Activated naive CD4-positive, alpha-beta T cell (primary cell): ENCODE results near the gene MPP3.

Experiments used
- DNase-seq, 4 experiments: peaks; one replicate each; lab custom pipeline; 2025; lab: John Stamatoyannopoulos, UW

MPP3 gene

GRCh38 chr17:43832168-43832975 is 574 bp downstream of the MPP3 start:
- no peak for DNase-seq

DNA sequence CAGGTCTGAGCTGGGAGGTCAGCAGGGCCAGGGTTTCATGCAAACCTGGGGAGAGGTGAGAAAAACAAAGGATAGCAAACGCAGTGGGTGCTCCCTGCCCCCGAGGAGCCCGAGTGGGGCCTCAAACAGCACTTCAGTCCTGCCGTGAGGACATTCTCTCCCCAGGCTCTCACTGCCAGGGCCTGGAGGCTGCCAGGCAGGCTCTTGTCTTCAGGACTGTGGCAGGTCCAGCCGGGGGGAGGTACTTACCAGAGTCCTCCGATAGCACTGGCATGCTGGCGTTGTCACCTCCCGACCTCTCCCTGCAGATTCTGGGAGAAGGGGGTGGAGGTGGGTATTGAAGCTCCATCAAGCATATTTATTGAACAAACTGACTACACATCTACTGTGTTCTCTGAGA is 1.3 kb downstream of the MPP3 start:
- no peak for DNase-seq

GRCh38 chr17:43830510-43831140 is 2.3 kb downstream of the MPP3 start:
- no peak for DNase-seq

DNA sequence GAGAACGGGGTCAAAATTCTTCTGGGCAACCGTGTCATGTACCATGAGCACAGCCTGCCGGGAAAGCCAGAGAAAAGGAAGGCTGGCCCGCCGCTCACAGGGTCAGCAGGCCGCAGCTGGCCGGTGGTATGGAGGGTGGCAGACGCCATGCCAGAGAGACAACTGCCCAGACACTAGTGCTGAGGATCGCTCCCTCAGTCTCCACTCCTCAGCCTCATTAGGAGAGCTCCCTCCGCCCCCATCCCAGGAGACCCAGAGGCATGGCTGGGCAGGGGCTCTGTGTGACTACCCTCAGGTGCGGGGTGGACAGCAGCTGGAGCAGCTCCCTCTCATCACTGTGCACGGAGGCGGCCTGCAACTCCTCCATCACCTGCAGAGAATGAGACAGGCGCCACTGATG is 3.2 kb downstream of the MPP3 start:
- DNase-seq: no peak

DNA sequence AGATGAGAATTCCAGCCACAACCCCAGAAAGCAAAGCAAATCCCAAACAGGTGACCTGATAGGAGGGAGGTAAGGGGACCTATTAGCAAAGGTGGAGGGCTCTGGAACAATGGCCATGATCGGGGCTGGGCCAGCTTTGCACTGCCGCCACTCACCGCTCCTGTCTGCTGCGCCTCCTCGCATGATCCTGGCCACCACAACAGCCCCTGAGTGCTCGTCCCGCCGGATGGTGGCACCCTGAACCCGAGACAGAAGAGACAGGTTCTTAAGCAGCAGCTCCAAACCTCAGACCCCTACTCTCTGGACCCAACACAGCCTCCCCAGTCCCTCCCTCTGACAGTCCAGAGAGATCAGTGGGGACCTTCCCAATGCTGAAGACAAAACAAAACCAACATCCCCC is 5.3 kb downstream of the MPP3 start:
- DNase-seq: no peak

GRCh38 chr17:43826206-43826605 is 6.7 kb downstream of the MPP3 start:
- no peak for DNase-seq

DNA sequence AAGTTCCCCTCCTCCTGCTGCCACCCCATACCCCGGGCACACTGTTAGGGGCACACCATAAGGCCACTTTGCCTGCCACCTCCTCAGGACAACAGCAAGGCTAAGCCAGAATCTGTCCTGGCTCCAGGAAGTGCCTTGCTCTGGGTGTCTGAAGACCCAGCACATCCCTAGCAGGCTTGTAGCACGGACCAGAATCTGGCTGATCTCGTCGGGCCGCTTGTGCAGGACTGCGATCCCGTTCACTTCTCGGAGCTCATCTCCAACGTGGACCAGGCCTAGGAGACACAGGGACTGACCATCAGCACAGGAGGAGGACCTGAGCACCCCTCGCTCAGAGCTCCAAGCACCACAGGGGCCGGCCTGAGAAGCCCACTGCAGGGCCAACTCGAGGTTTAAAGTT is 7.4 kb downstream of the MPP3 start:
- no peak for DNase-seq

DNA sequence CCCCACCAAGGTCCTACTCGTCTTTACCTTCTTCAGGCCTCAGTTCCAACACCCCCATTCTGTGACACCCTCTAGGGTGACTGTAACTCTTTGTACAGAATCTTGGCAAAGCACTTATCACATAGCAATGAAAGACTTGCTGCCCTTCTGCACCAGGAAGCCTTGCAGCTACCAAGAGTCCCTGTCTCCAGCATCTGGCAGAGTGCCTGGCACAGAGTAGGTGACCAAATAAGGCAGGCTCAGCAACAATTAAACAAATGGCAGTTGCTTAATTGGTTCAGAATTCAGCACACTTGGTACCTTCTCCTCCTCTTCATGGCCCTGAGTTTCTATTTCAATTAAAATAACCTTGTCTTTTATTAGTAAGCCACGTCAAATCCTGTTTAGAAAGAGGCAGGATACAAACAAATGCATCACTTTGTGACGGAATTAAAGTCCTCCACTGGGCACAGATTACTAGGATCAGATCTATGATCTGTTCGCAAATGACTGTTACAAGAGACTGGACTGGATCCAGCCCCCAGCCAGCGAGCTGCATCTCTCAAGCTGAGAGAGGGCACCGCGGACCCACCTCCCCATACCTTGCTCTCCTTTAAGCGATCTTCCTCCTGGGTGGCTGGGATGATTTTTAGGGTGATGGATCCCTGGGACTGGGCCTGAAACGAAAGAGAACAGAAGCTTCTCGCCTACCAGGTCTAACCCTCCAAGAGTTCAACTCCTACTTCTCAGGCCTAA is 9.4 kb downstream of the MPP3 start:
- DNase-seq: no peak

GRCh38 chr17:43822570-43823190 is 10.3 kb downstream of the MPP3 start:
- no peak for DNase-seq

DNA sequence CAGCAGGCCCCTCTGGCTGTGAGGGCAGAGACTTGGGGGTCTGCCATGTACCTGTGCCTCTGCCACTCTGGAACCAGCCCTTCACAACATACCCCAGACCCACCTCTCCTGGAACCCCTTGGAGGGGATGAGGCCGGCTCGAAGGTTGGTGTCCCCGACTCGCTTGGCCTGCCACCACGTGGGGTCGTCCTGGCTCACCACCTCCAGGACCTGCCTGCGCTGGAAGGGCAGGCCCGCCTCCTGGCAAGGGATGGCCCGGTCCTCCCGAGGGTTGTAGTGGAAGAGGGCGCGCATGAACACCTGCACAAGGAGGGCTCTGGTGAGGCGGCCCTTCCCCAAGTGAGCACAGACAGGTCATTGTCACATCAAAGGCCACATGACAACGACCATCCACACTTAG is 12.2 kb downstream of the MPP3 start:
- DNase-seq: no peak

- DNase-seq: no peak
These were observed 14.0 kb downstream of the MPP3 start for GRCh38 chr17:43818966-43819365.

DNA sequence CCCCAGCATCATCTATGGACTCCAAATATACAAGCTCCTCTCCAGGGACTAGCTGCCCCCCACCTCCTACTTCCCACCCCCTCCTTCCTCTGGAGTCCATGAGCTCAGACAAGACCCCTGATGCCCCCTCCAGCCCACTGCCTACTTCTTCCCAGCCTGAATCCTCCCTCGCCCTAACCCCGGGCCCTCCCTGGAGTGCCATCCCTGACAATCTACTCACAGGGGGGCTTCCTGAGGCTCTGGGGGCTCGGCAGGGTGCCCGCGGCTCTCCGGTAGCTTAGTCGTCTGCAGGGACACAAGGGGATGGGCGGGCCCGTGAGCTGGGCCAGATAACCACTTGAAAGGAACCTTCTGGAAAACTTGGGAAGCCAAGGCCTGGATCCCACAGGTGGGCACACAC is 15.1 kb downstream of the MPP3 start:
- no peak for DNase-seq

- no peak for DNase-seq
These were observed 16.3 kb downstream of the MPP3 start for GRCh38 chr17:43816336-43817320.

DNA sequence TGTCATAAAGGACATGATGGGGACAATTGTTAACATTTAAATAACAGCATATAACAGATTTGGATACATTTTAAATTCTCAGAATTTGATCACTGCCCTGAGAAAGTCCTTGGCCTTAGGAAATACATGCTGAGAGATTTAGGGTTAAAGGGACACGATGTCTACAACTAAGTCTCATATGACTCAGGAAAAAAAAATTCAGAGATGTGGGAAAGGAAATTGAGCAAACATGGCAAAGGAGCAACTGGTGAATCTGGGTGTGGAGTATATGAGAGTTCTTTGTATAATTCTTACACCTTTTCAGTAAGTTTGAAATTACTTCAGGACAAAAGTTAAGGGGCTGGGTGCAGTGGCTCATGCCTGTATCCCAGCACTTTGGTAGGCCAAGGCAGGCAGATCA is 18.2 kb downstream of the MPP3 start:
- no peak for DNase-seq

DNA sequence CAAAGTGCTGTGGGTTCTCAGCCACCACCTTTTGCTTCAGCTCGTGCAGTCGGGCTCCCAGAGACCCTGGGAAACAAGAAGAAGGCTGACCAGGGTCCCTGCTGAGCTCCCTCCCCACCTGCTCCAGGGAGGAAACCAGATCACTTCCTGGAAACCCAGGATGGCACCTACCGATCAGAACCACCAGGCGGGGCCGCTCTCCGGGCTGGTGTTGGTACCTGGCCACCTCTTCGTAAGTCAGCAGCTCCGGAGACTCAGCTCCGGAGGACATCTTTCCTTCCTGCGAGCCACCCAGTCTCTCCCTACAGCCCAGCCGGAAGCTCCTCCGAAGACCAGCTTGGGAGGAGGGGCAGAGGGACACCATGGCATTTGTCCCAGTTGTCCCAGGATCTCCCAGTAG is 18.9 kb downstream of the MPP3 start:
- no peak for DNase-seq

GRCh38 chr17:43813386-43813785 is 19.6 kb downstream of the MPP3 start:
- DNase-seq: no peak

DNA sequence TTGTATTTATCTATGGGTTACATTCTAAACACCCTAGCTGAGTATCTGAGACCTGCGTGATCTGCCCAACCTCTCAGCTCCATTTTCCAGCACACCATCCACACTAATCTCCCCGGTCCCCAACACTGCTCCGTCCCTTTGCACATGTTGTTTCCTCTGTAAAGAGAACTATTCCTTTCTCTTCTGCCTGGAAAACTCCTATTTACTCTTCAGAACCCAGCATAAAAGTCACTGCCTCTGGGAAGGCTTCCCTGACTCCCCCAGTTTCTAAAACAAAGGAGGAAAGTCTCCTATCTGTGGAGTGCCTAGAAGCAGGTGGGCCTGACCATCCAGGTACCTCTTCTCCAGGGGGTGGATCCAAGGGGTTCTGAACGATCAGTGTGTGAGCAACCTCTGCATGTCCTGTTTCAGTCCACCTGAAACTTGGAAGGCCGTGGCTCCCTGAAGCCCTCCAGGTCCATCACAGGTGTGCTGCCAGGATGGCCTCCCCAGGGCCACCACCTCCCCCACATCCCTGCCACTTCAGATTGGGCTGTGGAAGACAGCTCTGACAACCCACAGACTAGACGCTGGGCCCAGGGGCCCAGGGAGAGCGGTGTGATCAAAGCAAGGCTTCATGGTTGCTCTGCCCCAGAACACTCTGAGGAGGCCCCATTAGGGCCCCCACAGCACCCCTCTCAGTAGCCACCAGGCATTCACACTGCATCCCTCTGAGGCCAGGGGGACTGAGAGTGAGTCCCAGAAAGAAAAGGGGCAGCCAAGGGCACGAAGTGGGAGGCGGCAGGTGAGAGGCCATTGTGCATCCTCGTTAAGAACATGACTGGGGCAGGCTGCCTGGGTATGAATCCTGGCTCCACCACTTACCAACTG is 20.3 kb downstream of the MPP3 start:
- no peak for DNase-seq

DNA sequence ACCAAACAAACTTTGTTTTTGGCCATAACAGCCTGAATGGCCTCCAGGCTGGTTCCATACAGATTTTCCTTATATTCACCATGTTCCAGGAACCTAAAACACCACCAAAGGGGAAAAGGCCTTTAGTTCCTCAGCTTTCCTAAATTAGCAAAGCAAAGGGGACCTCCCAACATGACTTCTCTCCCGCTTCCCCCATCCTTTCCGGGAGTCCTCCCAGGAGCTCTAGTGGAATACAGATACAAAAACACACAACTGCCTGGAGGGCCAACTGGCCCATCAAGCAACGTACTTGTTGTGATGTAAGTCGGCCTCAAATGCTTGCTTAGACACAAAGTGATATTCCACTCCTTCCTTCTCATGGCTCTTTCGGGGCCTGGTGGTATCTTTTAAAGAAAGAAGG is 22.1 kb downstream of the MPP3 start:
- DNase-seq: no peak

- no peak for DNase-seq
These were observed 22.7 kb downstream of the MPP3 start for GRCh38 chr17:43810226-43810715.

DNA sequence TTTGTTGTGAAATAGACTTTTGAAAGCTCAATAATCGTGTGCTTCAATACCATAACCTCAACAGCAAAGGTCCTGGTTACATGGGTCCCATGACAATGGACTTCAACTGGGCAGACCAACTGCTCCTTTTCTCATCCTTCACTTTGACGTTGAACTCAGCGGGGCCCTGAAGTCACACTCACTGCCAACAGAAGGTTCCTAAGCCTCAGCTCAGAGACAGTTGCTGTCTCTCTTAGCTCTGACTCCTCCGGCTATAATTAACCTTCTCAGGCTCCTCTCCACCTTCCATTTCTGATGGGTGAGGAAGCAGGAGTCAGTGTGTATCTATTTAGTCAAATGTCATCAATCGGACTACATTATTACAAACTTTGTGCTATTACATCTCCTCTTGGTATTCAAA is 23.8 kb downstream of the MPP3 start:
- DNase-seq: no peak
